NB4 (cell line): ENCODE data around the gene CA9.

ENCODE experiments used
- DNase-seq: peaks from one replicate; pipeline ENCODE4 v3.0.0; 2010; ENCODE audit warnings: low read depth
- H3K4me3 ChIP-seq: one replicate; pipeline ENCODE4 v1.5.1; 2011; ENCODE audit warnings: mild to moderate bottlenecking, low read depth, low read length, moderate library complexity
- CTCF ChIP-seq: IDR thresholded peaks from one replicate; pipeline ENCODE4 v1.5.1; 2012; ENCODE audit warnings: low read depth, low read length
- MYC ChIP-seq: IDR thresholded peaks from 2 replicates; pipeline ENCODE4 v1.6.1; 2011; ENCODE audit warnings: low read depth, low read length
- POLR2A ChIP-seq: IDR thresholded peaks from 2 replicates; pipeline ENCODE4 v1.6.1; 2011; ENCODE audit warnings: mild to moderate bottlenecking; ENCODE audit not compliant: insufficient read length; ENCODE audit errors: extremely low read depth
- TF ChIP-seq, protein P1 (sequence below): IDR thresholded peaks from 2 replicates; pipeline ENCODE4 v1.6.1; 2011; ENCODE audit warnings: low read depth, low read length

The CA9 gene

GRCh38 chr9:35700942-35701341 lies 27.2 kb downstream of the CA9 start:
- no peak overlapping the region for H3K4me3 ChIP-seq
- no peak for DNase-seq
- TF ChIP-seq MYC (no peak), CTCF (no peak), POLR2A (no peak)
- TF ChIP-seq, protein P1, sequence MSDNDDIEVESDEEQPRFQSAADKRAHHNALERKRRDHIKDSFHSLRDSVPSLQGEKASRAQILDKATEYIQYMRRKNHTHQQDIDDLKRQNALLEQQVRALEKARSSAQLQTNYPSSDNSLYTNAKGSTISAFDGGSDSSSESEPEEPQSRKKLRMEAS: no peak

DNA sequence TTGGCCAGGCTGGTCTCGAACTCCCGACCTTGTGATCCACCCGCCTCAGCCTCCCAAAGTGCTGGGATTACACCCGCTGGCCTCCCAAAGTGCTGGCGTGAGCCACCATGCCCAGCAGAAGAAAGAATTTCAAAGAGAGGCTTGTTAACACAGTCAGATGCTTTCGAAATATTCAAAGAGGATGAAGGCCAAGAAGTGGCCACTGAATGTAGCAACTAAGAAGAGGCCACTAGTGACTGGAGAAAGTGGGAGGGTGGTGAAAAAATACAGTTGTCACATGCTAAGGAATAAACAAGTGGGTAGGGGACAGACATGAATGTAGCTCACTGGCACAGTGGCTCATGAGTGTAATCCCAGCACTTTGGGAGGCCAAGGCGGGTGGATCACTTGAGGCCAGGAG lies 29.0 kb downstream of the CA9 start:
- TF ChIP-seq MYC (no peak), CTCF (no peak), POLR2A (no peak)
- TF ChIP-seq, protein P1: no peak
- DNase-seq: no peak

GRCh38 chr9:35703906-35704672 lies 30.4 kb downstream of the CA9 start:
- H3K4me3 ChIP-seq: no peak overlapping the region
- DNase-seq: no peak
- TF ChIP-seq MYC (no peak), POLR2A (no peak), CTCF (no peak)
- TF ChIP-seq, protein P1: no peak

More for the DNA sequence above, 29.0 kb downstream of the CA9 start:
- H3K4me3 ChIP-seq: no peak overlapping the region

GRCh38 chr9:35705372-35705771 lies 31.6 kb downstream of the CA9 start:
- TF ChIP-seq CTCF (no peak), MYC (no peak), POLR2A (no peak)
- TF ChIP-seq, protein P1: no peak
- H3K4me3 ChIP-seq: no peak overlapping the region
- DNase-seq: no peak

GRCh38 chr9:35705836-35706430 lies 32.2 kb downstream of the CA9 start:
- no peak for DNase-seq
- TF ChIP-seq CTCF (no peak), POLR2A (no peak), MYC (no peak)
- TF ChIP-seq, protein P1: no peak
- H3K4me3 ChIP-seq: no peak overlapping the region
